DOHH2 (cell line): ENCODE results near the gene CEP85L.

Experiments used
- H3F3A ChIP-seq: fragments of 200-600 bp; sonication (generic), shearing (Covaris generic); 2 replicates; pipeline ENCODE4 v1.6.0; 2016; ENCODE audit warnings: antibody characterized with exemption, mild to moderate bottlenecking; ENCODE audit not compliant: control insufficient read depth, insufficient read depth
- H3K27ac ChIP-seq: fragments of 200-600 bp; sonication (generic); 2 replicates; pipeline ENCODE4 v1.5.1; 2014; ENCODE audit warnings: low read depth, mild to moderate bottlenecking, low read length, moderate library complexity
- H3K27me3 ChIP-seq: fragments of 200-600 bp; sonication (generic); 2 replicates; pipeline ENCODE4 v1.6.1; 2014; ENCODE audit warnings: mild to moderate bottlenecking, low read length, mixed read lengths; ENCODE audit not compliant: control insufficient read depth
- H3K36me3 ChIP-seq: fragments of 200-600 bp; sonication (generic); 2 replicates; pipeline ENCODE4 v1.6.1; 2014; ENCODE audit warnings: mild to moderate bottlenecking, low read length, moderate library complexity, mixed read lengths; ENCODE audit not compliant: control insufficient read depth
- H3K4me1 ChIP-seq: fragments of 200-600 bp; sonication (generic); 2 replicates; pipeline ENCODE4 v1.6.1; 2014; ENCODE audit warnings: mild to moderate bottlenecking, low read length, mixed read lengths; ENCODE audit not compliant: control insufficient read depth
- H3K4me2 ChIP-seq: fragments of 200-600 bp; sonication (generic); 2 replicates; pipeline ENCODE4 v1.6.0; 2014; ENCODE audit warnings: mild to moderate bottlenecking, low read length, moderate library complexity
- H3K4me3 ChIP-seq: fragments of 200-600 bp; sonication (generic); 2 replicates; pipeline ENCODE4 v1.5.1; 2014; ENCODE audit warnings: mild to moderate bottlenecking, low read length, mixed read lengths
- H3K79me2 ChIP-seq: fragments of 200-600 bp; sonication (generic); 2 replicates; pipeline ENCODE4 v1.6.1; 2014; ENCODE audit warnings: mild to moderate bottlenecking, low read length, mixed read lengths; ENCODE audit not compliant: control insufficient read depth
- H3K9me2 ChIP-seq: fragments of 200-600 bp; sonication (generic); replicated peaks from 2 replicates; pipeline ENCODE4 v1.6.1; 2014; ENCODE audit warnings: mild to moderate bottlenecking, low read length, mixed read lengths; ENCODE audit not compliant: control insufficient read depth
- H3K9me3 ChIP-seq: fragments of 200-600 bp; sonication (generic); 2 replicates; pipeline ENCODE4 v1.6.1; 2014; ENCODE audit warnings: antibody characterized with exemption, low read length, mixed read lengths; ENCODE audit not compliant: control insufficient read depth, insufficient read depth
- H4K20me1 ChIP-seq: fragments of 200-600 bp; sonication (generic); 2 replicates; pipeline ENCODE4 v1.6.0; 2014; ENCODE audit warnings: low read depth, mild to moderate bottlenecking, antibody characterized with exemption, low read length, moderate library complexity; ENCODE audit not compliant: control insufficient read depth, insufficient read depth
- EZH2phosphoT487 ChIP-seq: fragments of 200-600 bp; sonication (generic); IDR thresholded peaks from 2 replicates; pipeline ENCODE4 v1.6.1; 2017; ENCODE audit warnings: borderline replicate concordance, mild to moderate bottlenecking, antibody characterized with exemption, low read length, moderate library complexity, mixed read lengths
- TF ChIP-seq, protein P1 (sequence below): fragments of 200-600 bp; sonication (generic); IDR thresholded peaks from one replicate; pipeline ENCODE4 v1.5.1; 2014; ENCODE audit warnings: antibody characterized with exemption, mild to moderate bottlenecking, low read depth, low read length; ENCODE audit not compliant: poor library complexity, severe bottlenecking

CEP85L gene

DNA sequence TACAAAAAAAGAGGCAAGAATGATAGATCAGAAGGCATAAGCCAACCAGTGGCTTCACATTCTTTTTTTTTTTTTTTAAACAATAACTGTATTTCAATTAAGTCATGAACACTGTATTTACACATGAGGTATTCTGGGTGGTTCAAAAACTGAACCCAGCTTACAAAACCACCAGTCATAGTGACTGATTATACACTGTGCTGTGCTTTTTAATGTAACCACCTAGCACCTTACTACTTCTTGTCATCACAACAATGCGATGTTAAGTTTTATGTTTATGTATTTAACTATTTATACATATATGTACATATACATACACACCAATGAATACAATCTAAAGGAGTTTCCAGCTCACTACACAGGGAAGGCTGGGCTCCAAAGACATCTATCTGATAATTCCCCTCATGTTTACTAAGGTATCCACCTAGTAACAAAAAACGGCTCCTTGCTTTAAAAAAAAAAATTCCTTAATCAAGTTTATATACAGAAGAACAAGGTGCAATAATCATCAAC lies 190.4 kb downstream of the CEP85L start:
- Histone ChIP-seq H3F3A (no peaks in the 10 kb centered on the region), H4K20me1 (no peaks in the 10 kb centered on the region), H3K9me3 (no peaks in the 10 kb centered on the region), H3K4me3 (no peak overlapping the region), H3K4me2 (no peak overlapping the region), H3K79me2 (no peaks in the 10 kb centered on the region), H3K27ac (no peak overlapping the region), H3K9me2 (no peaks in the 10 kb centered on the region), H3K36me3 (0 out of 2 replicates have a peak, but pooled peaks cover 4% of the 10 kb centered on the region), H3K27me3 (no peaks in the 10 kb centered on the region), H3K4me1 (no peaks in the 10 kb centered on the region)
- TF ChIP-seq, protein P1, sequence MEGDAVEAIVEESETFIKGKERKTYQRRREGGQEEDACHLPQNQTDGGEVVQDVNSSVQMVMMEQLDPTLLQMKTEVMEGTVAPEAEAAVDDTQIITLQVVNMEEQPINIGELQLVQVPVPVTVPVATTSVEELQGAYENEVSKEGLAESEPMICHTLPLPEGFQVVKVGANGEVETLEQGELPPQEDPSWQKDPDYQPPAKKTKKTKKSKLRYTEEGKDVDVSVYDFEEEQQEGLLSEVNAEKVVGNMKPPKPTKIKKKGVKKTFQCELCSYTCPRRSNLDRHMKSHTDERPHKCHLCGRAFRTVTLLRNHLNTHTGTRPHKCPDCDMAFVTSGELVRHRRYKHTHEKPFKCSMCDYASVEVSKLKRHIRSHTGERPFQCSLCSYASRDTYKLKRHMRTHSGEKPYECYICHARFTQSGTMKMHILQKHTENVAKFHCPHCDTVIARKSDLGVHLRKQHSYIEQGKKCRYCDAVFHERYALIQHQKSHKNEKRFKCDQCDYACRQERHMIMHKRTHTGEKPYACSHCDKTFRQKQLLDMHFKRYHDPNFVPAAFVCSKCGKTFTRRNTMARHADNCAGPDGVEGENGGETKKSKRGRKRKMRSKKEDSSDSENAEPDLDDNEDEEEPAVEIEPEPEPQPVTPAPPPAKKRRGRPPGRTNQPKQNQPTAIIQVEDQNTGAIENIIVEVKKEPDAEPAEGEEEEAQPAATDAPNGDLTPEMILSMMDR: no peak

- TF ChIP-seq EZH2phosphoT487: no peak
- TF ChIP-seq, protein P1: no peak
- no peak overlapping the region for H3K27ac ChIP-seq
- no peaks in the 10 kb centered on the region for H3K79me2 ChIP-seq
- H3F3A ChIP-seq: no peaks in the 10 kb centered on the region
- no peaks in the 10 kb centered on the region for H3K9me3 ChIP-seq
- no peaks in the 10 kb centered on the region for H3K27me3 ChIP-seq
- no peak overlapping the region for H3K4me2 ChIP-seq
- no peak overlapping the region for H3K4me3 ChIP-seq
- no peaks in the 10 kb centered on the region for H3K36me3 ChIP-seq
- H3K9me2 ChIP-seq: no peaks in the 10 kb centered on the region
- no peaks in the 10 kb centered on the region for H3K4me1 ChIP-seq
- H4K20me1 ChIP-seq: no peaks in the 10 kb centered on the region
Measured at GRCh38 chr6:118456982-118457381, 194.4 kb downstream of the CEP85L start.

DNA sequence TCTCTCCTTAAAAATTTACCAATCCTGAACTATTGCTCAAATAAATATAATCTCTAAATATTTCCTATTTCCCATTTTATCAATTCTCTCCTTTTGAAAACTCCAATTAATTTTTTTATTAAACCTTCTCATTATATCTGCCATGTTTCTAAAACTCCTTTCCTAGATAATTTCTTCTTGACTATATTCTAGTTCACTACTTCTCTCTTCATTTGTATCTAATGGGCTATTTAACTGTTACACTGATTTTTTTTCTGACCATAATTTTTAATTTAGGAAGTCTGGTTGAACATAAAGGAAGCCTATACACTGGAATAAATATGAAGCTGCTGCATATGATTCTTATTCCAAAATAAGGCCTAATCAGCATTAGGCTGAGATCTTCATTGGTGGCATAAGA lies 199.6 kb downstream of the CEP85L start:
- Histone ChIP-seq H3K4me2 (no peak overlapping the region), H4K20me1 (no peaks in the 10 kb centered on the region)

More for the DNA sequence above, 199.6 kb downstream of the CEP85L start:
- no peaks in the 10 kb centered on the region for H3K36me3 ChIP-seq
- H3K27ac ChIP-seq: no peak overlapping the region
- no peaks in the 10 kb centered on the region for H3K9me2 ChIP-seq
- TF ChIP-seq EZH2phosphoT487: no peak
- TF ChIP-seq, protein P1: no peak
- H3K79me2 ChIP-seq: no peaks in the 10 kb centered on the region
- H3K4me1 ChIP-seq: no peaks in the 10 kb centered on the region
- no peak overlapping the region for H3K4me3 ChIP-seq
- H3F3A ChIP-seq: no peaks in the 10 kb centered on the region
- no peaks in the 10 kb centered on the region for H3K9me3 ChIP-seq
- H3K27me3 ChIP-seq: no peaks in the 10 kb centered on the region
